Activated naive CD4-positive, alpha-beta T cell treated with anti-CD3 and anti-CD28 coated beads, Interleukin-2, amount 50 U/mL, for 24 hours (primary cell): Measurements from ENCODE around the gene ADAMTS17.

ENCODE experiments used
- H3K27ac Mint-ChIP-seq: one replicate; pipeline ENCODE4 v1.8.0; 2021; ENCODE audit warnings: mild to moderate bottlenecking, mixed read lengths
- H3K27me3 Mint-ChIP-seq: one replicate; pipeline ENCODE4 v1.8.0; 2021; ENCODE audit warnings: mixed read lengths
- H3K36me3 Mint-ChIP-seq: one replicate; pipeline ENCODE4 v1.8.0; 2021; ENCODE audit warnings: mixed read lengths
- H3K4me1 Mint-ChIP-seq: one replicate; pipeline ENCODE4 v1.8.0; 2021; ENCODE audit warnings: mixed read lengths
- H3K4me3 Mint-ChIP-seq: one replicate; pipeline ENCODE4 v1.8.0; 2021; ENCODE audit warnings: mild to moderate bottlenecking, mixed read lengths
- H3K9me3 Mint-ChIP-seq: one replicate; pipeline ENCODE4 v1.8.0; 2021; ENCODE audit warnings: mixed read lengths

ADAMTS17 gene

DNA sequence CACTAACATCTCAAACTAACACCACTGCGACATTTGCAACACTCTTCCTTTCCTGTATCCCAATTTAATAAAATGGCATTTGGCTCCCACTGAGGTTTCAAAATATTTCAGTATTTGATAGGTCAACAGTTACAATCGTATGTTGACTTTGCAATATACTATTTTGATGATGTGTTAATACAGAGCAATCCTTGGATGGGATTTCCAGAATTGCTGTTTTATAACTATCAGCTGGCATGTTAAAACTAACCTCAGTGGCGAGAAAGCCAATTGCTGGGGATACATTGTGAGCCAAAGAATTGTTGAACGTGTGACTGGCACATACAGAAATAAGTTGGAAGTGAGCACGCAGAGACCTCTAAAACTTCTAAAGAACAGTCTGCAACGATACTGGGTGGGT lies 382.4 kb downstream of the ADAMTS17 start:
- H3K9me3 Mint-ChIP-seq: no peaks in the 10 kb centered on the region

GRCh38 chr15:99958426-99959097 lies 383.2 kb downstream of the ADAMTS17 start:
- H3K4me3 Mint-ChIP-seq: peak overlapping the region; percentile 37
- no peaks in the 10 kb centered on the region for H3K9me3 Mint-ChIP-seq
- H3K4me1 Mint-ChIP-seq: peaks cover 13% of the 10 kb centered on the region
- no peak overlapping the region for H3K27ac Mint-ChIP-seq
- peaks cover 1% of the 10 kb centered on the region for H3K27me3 Mint-ChIP-seq
- H3K36me3 Mint-ChIP-seq: no peaks in the 10 kb centered on the region

More for the DNA sequence above, 382.4 kb downstream of the ADAMTS17 start:
- Mint-ChIP-seq H3K27me3 (peaks cover 1% of the 10 kb centered on the region), H3K4me3 (no peak overlapping the region), H3K4me1 (peaks cover 13% of the 10 kb centered on the region), H3K27ac (no peak overlapping the region), H3K36me3 (no peaks in the 10 kb centered on the region)

DNA sequence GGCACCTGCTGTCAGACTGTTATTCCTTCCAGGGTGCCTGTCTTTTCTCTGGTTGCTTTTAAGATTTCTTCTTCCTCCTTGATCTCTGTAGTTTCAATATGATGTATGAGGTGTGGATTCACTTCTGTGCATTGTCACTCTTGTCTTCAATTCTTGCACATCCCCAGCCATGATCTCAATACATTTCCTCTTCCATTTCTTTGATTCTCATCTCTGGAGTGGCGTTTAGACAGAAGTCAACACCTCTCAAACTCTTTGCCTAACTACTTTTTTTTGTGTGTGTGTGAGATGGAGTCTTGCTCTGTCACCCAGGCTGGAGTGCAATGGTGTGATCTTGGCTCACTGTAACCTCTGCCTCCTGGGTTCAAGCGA lies 384.1 kb downstream of the ADAMTS17 start:
- H3K27me3 Mint-ChIP-seq: peaks cover 1% of the 10 kb centered on the region

GRCh38 chr15:99956820-99957641 lies 384.7 kb downstream of the ADAMTS17 start:
- no peaks in the 10 kb centered on the region for H3K36me3 Mint-ChIP-seq
- H3K4me3 Mint-ChIP-seq: no peak overlapping the region
- no peak overlapping the region for H3K27ac Mint-ChIP-seq
- H3K27me3 Mint-ChIP-seq: peaks cover 1% of the 10 kb centered on the region
- peaks cover 13% of the 10 kb centered on the region for H3K4me1 Mint-ChIP-seq
- H3K9me3 Mint-ChIP-seq: no peaks in the 10 kb centered on the region

More for the DNA sequence above, 384.1 kb downstream of the ADAMTS17 start:
- Mint-ChIP-seq H3K4me3 (no peak overlapping the region), H3K4me1 (peaks cover 13% of the 10 kb centered on the region), H3K27ac (no peak overlapping the region), H3K9me3 (no peaks in the 10 kb centered on the region), H3K36me3 (no peaks in the 10 kb centered on the region)

DNA sequence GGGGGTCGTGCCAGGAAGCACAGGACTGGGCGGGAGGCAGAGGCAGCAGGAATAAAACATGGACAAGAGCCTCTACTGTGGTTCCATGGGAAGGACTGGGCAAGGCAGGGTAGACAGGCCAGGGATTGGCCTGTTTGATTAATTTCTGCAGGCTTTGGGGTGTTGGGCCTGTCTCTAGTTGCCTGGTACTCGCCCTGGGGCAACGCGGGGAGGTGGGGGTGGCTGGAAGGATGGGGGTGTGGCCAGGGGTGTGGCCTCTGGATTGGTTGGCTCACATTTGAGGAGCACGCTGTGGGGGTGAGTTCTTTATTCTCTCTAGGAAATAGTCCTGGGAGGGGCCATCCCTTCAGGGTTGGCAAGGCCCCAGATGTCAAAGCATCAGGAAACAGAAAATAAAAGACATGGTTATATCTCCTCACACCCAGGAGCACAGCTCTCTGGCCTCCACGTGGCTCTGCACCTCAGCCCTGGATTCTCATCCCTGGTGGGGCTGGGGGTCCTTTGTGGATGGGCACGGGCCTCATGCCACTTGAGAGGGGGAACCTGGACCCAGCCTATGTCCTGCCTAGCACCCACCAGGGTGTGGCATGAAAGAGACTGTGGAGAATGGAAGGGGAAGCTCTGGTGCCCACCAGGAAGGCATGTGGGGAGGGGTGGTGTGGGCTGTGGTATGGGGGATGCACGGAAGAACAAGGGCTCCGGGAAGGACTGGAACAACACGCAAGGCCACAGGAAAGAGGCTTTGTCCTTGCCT lies 385.6 kb downstream of the ADAMTS17 start:
- Mint-ChIP-seq H3K36me3 (no peaks in the 10 kb centered on the region), H3K27ac (no peak overlapping the region), H3K4me3 (no peak overlapping the region), H3K4me1 (peaks cover 13% of the 10 kb centered on the region), H3K27me3 (peaks cover 1% of the 10 kb centered on the region), H3K9me3 (no peaks in the 10 kb centered on the region)

DNA sequence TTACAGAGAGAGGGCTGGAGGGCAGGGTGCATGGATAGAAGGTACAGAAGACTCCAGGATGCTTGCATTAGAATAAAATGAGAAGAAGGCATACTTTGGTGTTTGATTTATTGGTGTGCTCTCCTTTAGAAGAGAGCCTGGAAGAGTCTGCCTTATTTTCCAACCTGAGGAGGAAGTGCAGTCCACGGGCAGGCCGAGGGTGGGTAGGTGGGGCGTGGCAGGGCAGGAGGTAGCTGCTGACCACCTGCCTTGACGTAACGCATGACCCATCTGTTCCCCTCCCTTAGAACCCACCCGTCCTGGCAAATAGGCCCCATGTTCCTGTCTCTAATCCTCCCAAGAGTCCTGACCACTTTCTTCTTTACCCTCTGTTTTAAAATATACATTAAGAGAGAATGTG lies 386.2 kb downstream of the ADAMTS17 start:
- Mint-ChIP-seq H3K4me3 (no peak overlapping the region), H3K4me1 (peaks cover 13% of the 10 kb centered on the region), H3K9me3 (no peaks in the 10 kb centered on the region), H3K27me3 (peaks cover 1% of the 10 kb centered on the region), H3K27ac (no peak overlapping the region), H3K36me3 (peaks cover 2% of the 10 kb centered on the region)

- no peaks in the 10 kb centered on the region for H3K9me3 Mint-ChIP-seq
Observed at GRCh38 chr15:99955181-99955525, 386.6 kb downstream of the ADAMTS17 start.

GRCh38 chr15:99954361-99955180 lies 387.2 kb downstream of the ADAMTS17 start:
- peaks cover 13% of the 10 kb centered on the region for H3K4me1 Mint-ChIP-seq
- H3K36me3 Mint-ChIP-seq: peaks cover 2% of the 10 kb centered on the region
- peaks cover 1% of the 10 kb centered on the region for H3K27me3 Mint-ChIP-seq
- H3K9me3 Mint-ChIP-seq: no peaks in the 10 kb centered on the region
- no peak overlapping the region for H3K4me3 Mint-ChIP-seq
- no peak overlapping the region for H3K27ac Mint-ChIP-seq

More at GRCh38 chr15:99955181-99955525, 386.6 kb downstream of the ADAMTS17 start:
- Mint-ChIP-seq H3K27ac (no peak overlapping the region), H3K36me3 (peaks cover 2% of the 10 kb centered on the region), H3K4me1 (peaks cover 13% of the 10 kb centered on the region), H3K27me3 (peaks cover 1% of the 10 kb centered on the region), H3K4me3 (no peak overlapping the region)

DNA sequence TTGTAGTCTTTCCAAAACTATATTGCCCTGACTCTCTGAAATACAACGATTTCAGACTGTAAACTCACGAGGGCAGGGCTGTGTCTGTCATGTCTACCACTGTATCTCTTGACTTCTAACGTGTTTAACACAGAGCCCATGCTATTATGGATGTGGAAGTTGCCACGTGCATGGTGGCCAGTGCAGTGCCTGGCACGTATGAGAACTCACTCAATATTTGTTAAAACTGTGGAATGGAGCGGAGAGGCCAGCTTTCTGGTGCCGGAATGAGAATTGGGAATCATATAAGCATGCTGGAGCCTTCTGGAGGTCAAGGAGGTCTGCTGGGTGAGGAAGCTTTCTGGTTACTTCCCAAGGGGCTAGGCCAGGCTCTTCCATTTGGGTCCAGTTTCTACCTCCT lies 387.9 kb downstream of the ADAMTS17 start:
- Mint-ChIP-seq H3K9me3 (no peaks in the 10 kb centered on the region), H3K36me3 (peaks cover 5% of the 10 kb centered on the region), H3K27ac (no peak overlapping the region), H3K4me1 (peaks cover 13% of the 10 kb centered on the region), H3K4me3 (no peak overlapping the region), H3K27me3 (peaks cover 1% of the 10 kb centered on the region)

DNA sequence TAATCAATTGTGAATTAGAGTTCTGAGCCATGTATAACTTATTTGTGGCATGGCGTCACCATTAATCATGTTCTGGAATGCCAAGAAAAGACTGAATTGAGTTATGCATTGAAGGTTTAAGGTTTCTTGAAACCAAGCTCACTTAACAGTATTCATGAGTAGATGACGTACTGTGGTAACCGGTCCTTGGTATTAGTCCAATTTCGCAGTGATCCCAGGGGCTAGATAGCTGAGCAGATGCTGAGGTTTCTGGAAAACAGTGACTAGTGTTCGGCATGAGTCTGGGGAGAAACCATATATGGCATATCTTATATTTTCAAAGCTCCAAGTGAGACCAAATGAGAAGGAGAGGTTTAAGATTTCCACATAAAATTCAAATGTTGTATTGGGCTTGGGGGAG lies 390.3 kb downstream of the ADAMTS17 start:
- no peak overlapping the region for H3K4me3 Mint-ChIP-seq
- peaks cover 2% of the 10 kb centered on the region for H3K27me3 Mint-ChIP-seq
- H3K9me3 Mint-ChIP-seq: peaks cover 4% of the 10 kb centered on the region
- H3K36me3 Mint-ChIP-seq: peaks cover 5% of the 10 kb centered on the region
- H3K27ac Mint-ChIP-seq: no peak overlapping the region
- H3K4me1 Mint-ChIP-seq: no peaks in the 10 kb centered on the region

GRCh38 chr15:99944131-99944530 lies 397.6 kb downstream of the ADAMTS17 start:
- H3K4me3 Mint-ChIP-seq: no peak overlapping the region

DNA sequence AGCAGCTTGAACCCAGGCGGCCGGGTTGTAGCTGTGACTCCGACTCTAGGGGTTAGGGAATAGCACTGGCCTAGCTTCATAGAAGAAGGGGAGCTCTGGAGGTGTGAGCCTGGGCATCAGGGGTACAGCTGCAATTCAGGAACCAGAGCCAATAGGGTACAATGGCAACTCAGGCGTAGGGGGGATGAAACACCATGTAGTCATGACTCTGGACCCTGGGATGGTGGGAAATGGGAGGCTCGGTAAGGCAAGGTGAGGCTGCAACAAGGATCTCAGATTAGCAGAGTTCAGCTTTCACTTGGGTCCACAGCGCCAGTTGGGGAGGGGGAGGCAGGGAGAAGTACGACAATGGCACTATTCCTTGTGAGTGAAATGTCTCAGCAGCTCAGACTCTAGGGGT lies 398.3 kb downstream of the ADAMTS17 start:
- Mint-ChIP-seq H3K27me3 (peaks cover 5% of the 10 kb centered on the region), H3K4me3 (no peak overlapping the region), H3K27ac (no peak overlapping the region), H3K9me3 (peaks cover 18% of the 10 kb centered on the region), H3K36me3 (peaks cover 7% of the 10 kb centered on the region), H3K4me1 (no peaks in the 10 kb centered on the region)

More at GRCh38 chr15:99944131-99944530, 397.6 kb downstream of the ADAMTS17 start:
- no peak overlapping the region for H3K27ac Mint-ChIP-seq
- H3K4me1 Mint-ChIP-seq: no peaks in the 10 kb centered on the region
- H3K9me3 Mint-ChIP-seq: peaks cover 18% of the 10 kb centered on the region
- peaks cover 8% of the 10 kb centered on the region for H3K36me3 Mint-ChIP-seq
- H3K27me3 Mint-ChIP-seq: peaks cover 5% of the 10 kb centered on the region

- Mint-ChIP-seq H3K9me3 (no peaks in the 10 kb centered on the region), H3K4me3 (no peak overlapping the region), H3K27ac (no peak overlapping the region), H3K27me3 (no peaks in the 10 kb centered on the region), H3K4me1 (peaks cover 16% of the 10 kb centered on the region), H3K36me3 (no peaks in the 10 kb centered on the region)
Observed at GRCh38 chr15:99932676-99933402, 408.9 kb downstream of the ADAMTS17 start.

GRCh38 chr15:99931703-99932603 lies 409.8 kb downstream of the ADAMTS17 start:
- peaks cover 16% of the 10 kb centered on the region for H3K4me1 Mint-ChIP-seq
- no peaks in the 10 kb centered on the region for H3K9me3 Mint-ChIP-seq
- H3K27me3 Mint-ChIP-seq: no peaks in the 10 kb centered on the region
- H3K27ac Mint-ChIP-seq: no peak overlapping the region
- no peak overlapping the region for H3K4me3 Mint-ChIP-seq
- H3K36me3 Mint-ChIP-seq: no peaks in the 10 kb centered on the region
